ENCODE results near the gene GFPT2.

DNA sequence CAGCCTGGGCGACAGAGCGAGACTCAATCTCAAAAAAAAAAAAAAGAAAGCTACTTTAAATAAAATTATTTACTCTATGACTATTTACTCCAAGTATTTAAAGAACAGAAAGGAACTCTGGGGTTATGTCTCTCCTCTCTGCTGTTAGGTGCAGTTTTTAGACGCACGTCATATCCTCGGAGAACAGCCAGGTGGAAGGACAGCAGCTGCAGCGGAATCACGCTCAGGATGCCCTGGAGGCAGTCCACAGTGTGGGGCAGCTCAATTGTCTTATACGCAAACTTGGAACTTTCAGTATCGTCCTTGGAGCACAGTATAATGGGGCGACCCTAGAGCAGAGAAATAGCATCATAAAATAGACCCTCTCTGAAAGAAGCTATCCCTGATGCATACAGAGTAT is 50.9 kb downstream of the GFPT2 start:
- no peak for TF ChIP-seq EZH2 (IDR thresholded peaks at IDR 0.05; ENCODE audit: insufficient read depth, poor library complexity, severe bottlenecking)
- TF ChIP-seq EZH2phosphoT487 (IDR thresholded peaks at IDR 0.05; ENCODE audit: insufficient read depth, low read depth), result no peak
